GM19328 (cell line): ENCODE data around the gene C3orf80.
"Not testable (repeated sequence)": the region's sequence is repeated elsewhere in the genome, so short reads cannot be mapped to it uniquely, and the experiment has no call there.

Experiments used
- ATAC-seq: cut with Tn5 transposase; IDR thresholded peaks from one replicate; pipeline ENCODE4 v1.9.1; 2021; ENCODE audit warnings: mild to moderate bottlenecking, moderate library complexity; ENCODE audit not compliant: unreplicated experiment

C3orf80 gene

DNA sequence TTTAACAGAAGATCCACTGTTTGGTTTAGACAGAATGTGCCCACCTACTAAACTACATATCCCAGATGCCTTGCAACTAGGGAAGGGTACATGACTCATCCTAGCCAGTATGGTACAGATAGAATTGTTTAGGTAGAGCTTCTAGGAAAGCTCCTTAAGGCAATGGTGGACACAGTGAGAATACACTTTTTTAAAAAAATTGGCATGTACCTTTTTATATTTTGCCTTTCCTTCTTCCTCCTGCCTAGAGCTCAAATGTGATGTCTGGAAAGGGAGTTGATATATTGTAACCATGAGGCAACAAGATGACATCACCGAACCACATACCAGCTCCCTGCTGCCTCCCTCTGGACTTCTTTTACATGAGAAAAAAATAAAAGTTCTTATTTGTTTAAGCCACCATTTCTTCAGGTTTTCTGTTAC lies 14.4 kb upstream of the C3orf80 start:
- no peak for ATAC-seq

DNA sequence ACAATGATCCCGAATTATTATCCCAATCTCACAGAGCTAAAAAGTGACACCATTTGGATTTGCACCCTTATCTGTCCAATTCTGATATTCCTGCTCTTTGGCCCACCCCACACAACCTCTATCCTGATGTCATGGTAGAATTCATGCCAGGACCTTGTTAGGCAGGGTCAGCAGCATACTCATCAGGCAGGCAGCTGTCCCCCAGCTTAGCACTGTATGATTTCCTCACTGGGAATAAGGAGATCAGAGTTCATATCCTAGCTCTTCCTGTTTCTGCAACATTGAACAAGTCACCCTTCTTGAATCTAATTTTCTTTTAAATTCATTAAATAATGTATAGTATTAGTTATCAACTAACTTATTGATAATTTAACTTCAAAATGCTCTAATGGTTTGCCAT lies 12.0 kb upstream of the C3orf80 start:
- no peak for ATAC-seq

DNA sequence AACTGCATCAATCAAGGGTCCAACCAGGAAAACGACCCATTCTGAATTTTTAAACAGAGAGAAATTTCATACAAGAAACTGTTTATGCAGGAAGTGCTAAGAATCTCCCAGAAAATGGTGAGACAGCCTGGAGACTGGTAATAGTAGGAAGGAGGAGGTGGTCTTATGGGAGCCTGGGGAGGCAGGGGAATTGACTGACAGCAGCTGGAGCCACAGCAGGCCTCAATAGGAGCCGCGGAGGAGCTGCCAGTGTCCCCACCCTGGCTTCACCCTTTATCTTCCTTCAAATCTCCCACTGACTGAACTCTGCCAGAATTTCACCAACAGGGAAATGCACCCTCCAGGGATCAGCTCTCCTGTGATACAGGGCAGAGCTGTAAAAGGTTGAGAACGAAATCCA lies 7.5 kb upstream of the C3orf80 start:
- ATAC-seq, result no peak

DNA sequence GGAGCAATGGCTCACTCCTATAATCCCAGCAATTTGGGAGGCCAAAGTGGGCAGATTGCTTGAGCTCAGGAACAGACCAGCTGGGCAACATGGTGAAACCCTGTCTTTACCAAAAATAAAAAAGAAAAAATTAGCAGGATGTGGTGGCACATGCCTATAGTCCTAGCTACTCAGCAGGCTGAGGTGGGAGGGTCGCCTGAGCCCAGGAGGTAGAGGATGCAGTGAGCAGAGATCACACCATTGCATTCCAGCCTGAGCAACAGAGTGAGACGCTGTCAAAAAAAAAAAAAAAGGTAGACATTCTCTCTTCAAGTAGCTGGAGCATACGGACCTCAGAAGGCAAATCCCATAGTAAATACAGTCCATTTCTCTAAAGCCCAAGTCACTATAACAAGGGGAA lies 7.1 kb upstream of the C3orf80 start:
- ATAC-seq, result no peak

DNA sequence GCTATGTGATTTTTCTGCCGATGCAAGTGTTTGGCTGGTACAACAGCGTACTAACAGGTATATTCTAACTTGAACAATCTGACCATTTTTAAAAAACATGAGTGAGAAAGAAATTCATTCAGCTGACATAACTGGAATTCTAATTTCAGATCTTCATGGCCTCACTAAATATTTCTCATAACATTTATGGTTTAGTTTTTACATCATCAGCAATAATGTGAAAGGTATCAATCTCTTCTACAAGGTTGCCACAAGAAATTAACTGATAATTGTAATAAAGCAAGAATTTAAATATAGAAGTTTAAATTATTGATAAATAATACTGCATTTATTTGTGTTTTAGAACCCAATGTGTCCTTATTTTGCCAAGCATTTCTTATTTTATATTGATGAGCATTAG lies 5.2 kb upstream of the C3orf80 start:
- ATAC-seq, result no peak

DNA sequence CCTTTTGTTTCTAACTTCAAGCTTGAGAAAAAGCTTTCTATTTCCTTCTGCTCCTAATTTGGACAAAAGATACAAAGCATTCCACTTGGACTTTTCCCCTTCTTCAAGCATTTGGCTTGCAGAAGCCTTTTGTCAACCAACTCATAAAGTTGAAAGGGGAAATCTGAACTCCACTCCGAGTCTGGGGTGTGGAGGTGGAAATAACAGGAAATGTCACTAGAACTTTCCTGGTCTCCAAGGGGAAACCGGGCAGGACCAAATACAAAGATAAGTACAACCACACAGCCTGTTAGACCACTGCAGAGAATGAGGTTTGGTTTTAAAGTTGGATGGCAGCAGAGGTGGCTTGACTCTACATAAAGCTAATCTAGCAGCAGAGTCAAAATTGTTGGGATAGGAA lies 4.2 kb upstream of the C3orf80 start:
- ATAC-seq, result no peak

DNA sequence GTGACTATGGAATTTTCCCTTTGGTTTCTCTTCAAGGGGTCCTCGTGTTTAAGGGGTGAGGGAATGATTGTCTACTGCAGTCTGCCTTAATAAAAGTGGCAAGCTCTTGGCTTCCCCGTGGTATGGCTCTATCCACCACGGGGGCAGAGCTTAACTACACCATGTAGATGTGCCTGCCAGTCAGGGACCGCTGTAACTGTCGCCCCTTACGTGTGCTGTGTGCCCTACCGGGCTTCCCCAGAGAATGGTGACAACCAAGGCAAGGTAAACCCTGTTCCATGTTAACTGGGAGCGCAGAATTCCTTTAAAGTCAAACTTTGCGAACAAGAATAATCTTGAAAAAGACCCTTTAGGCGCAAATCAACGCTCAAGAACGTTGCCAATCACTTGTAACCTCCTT lies 966 bp upstream of the C3orf80 start:
- ATAC-seq, result no peak

DNA sequence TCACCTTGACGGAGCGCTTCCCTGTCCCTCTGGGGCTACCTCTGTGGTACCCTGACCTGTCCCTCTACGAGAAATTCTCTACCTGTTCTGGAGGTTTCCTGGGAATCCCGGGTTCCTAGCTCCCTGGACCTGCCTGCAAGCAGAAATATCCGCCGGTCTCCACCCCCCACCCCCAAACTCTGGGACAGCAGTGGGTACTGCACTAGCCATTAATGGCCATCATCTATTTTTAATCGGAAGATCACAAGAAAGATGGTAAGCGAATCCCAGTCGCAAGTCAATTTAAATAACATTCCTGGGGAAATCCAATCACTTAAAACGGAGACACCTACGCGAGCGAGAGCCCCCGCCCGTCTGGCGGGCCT lies 429 bp upstream of the C3orf80 start:
- no peak for ATAC-seq

DNA sequence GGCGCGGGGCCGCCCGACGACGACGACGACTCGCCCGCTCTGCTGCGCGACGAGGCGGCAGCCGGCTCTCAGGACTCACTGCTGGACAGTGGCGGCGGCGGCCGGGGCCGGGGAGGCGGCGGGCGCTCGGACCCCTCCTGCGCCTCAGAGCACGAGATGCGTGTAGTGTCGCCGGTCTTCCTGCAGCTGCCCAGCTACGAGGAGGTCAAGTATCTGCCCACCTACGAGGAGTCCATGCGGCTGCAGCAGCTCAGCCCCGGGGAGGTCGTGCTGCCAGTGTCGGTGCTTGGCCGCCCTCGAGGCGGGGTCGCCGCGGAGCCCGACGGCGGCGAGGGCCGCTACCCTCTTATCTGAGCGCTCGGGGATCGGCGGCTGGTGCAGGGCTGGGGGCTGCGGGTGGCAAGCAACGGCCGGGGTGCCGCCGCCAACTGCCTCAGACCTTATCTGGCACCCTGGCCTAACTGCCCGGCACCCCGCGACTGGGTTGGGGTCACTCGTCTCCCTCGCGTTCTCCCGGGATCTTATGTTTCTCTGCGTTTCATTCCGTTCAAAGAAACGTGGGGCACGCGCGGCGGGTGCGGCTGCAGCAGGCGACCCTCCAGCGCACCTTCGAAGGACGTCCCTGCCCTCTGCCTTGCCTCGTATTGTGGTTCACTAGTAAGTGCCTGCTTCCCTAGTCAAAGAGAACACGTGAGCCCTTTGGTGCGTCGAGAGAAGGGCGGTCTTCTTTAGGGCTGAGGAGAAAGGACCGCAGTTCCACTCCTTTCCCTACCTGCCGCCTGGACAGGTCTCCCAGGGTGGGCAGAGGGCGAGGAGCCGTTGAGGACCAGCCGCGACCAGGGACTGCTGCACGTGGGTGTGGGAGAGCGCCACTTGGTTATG lies 1.0 kb downstream of the C3orf80 start:
- peak; percentile 18 for ATAC-seq

DNA sequence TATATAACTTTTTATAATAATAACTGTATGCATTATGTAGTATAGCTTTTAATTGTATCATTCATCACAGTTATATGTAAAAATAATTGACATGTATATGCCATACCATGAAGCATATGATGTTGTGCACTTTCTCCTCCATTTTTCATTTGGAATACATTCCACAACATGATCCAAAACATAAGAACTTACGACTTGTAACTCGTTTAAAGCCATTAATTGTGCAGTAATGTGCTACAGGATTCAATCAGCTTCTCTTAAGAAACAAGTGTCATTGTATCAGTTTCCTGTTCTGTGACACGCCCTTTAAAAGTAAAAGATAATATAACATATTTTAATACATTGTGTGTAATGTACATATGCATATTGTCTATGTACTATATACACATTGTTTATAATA lies 2.2 kb downstream of the C3orf80 start:
- no peak for ATAC-seq

DNA sequence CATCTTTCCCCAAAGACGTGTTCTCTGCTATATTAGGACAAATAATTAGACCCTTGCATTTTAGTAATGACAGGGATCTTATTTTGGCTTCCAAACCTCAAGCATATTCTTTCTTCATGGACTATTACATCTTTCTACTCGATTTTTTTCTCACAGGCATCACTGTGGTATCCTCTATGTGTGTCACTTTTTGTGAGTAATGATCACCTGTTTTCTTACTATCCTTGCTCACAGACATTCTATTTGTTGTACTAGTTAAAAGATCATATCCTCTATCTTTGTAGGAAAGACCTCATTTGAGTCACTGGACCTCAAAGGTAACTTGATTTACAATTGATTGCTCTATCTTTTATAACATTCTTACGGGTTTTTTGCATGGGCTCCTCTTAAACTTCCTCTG lies 6.8 kb downstream of the C3orf80 start:
- ATAC-seq, result no peak

DNA sequence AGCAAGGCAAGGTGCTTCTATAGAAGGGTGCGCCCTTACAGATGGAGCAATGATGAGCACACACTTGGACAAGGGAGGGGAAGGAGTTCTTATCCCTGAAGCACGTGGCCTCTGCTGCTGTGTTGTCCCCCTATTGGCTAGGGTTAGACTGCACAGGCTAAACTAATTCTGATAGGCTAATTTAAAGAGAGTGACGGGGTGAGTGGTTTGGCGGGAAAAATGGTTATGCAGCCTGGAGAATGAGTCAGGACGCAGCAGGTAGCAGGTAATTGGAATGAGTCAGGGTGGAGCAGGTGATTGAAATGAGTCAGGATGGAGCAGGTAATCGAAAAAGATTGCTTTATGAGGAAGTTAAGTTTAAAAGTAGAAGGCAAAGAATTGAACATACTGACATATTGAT lies 15.5 kb downstream of the C3orf80 start:
- ATAC-seq, result not testable (repeated sequence)

DNA sequence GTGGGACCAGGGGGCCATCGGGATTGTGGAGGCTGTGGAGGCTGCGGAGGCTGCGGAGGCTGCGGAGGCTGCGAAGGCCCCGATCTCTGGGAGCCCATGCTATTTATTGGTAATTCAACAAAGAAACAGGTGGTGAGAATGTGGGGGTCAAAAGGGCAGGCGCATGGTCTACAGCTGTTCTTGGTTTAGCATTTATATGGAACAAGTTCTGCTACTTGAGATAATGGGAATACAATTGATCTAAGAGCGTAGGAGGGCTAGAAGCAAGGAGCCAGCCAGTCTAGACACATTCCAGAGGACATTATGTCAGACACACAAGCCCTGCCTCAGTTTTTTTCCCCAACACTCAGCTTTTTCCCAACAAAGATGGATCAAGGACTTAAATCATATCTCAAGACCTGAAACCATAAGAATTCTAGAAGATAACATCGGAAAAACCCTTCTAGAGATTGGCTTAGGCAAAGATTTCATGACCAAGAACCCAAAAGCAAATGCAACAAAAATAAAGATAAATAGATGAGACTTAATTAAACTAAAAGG lies 20.1 kb downstream of the C3orf80 start:
- no peak for ATAC-seq

DNA sequence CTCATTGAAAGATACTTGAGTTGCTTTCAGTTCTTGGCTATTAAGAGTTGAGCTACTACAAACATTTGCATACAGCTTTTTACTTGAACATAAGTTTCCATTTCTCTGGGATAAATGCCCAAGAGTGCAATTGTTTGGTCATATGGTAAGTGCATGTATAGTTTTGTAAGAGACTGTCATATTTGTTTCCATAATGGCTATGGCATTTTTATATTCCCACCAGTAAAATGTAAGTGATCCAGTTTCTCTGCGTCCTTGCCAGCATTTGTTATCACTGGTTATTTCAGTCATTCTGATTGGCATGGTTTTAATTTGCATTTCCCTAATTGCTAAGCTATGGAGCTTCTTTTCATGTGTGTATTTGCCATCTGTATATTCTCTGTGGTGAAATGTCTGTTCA lies 22.5 kb downstream of the C3orf80 start:
- ATAC-seq, result no peak

DNA sequence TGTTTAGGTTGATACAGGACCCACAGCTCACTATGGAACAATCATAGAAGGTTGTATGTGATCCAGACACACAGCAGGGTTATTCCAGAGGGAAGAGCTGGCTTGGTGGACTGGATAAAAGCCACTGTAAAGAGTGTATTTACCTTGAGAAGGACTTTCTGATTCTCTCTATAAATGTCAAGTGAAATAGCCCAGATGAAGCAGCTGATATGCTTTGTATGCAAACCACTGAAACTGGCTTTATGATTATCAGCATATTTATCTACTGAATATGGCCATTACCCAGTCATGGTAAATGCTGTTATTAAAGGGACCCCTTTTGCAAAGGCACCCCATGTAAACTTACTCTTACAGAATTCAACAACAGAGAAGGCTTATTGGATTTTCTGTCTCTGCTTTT lies 28.1 kb downstream of the C3orf80 start:
- ATAC-seq, result no peak

DNA sequence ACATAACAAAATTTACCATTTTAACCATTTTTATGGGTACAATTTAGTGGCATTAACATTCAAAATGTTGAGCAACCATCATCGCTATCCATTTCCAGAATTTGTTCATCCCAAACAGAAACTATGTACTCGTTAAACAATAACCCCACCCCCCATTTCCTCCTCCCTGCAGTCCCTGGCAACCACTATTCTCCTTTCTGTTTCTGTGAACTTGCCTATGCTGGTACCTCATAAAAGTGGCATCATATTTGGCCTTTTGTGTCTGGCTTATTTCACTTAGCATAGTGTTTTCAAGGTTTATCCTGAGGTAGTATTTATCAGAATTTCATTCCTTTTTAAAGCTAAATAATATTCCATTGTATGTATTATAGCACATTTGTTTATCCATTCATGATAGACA lies 32.4 kb downstream of the C3orf80 start:
- no peak for ATAC-seq

DNA sequence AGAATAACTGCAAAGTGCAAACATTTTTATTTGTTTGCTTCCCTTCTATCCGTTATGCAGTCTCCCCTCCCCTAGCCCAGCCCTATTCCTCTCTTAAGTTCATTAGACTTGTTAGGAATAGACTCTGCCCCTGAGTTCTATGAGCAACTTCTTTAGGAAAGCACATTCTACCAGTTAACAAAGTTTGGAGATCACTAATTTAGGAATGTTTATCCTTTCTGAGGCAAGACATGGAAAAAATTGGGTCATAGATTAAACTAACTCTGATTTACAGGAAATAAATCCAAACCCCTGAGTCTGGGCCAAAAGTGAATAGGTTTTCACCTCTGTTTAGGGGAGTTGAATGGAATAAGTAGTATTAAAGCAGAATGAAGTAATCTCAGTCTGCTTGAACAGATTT lies 34.4 kb downstream of the C3orf80 start:
- ATAC-seq, result no peak

DNA sequence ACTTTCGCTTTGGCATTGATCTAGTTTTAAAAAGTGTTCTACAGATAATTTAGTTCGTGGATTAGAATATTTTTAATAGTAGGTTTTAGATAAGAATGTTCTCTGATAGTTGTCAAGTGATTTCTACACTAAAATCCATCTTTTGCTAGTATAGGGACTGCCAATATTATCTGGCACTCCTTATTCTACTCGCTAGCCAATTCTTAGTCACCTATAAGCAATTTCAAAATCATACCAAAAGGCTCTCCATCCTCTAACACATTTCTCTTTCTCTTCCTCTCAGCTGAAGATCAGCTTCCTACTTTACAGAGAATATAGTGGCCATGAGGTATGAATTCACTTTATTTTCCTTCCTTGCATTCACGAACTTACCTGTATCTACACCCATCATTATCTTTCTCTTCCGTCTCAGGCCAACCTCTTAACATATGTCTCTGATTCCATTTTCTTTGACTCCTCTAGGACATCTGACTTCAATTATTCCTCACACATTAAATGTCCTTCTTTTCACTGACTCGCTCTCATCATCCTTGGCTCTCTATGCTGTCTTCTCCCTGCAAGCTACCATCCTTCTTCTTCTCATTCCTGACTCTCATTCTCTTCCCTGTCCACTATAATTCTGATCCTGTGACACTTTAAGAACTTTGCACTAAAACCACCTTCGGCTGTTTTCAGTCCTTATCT lies 35.5 kb downstream of the C3orf80 start:
- no peak for ATAC-seq

DNA sequence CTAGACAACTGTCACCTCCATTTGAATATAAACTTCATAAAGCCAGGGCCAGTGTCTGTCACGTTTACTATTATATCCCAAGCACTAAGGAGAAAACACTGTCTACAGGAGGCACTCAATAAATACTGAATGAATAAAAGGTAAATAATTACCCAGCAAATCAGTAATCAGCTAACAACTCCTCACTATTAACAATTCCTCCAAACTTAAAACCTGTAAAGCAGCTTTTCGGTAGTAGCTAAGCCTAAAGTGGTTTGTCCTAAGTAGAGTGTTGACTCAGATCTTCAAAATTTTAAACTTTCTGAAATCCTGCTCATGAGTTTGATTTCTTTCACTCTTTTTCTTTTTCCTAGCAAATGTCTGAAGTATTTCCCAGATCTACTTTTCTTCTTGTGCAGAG lies 39.9 kb downstream of the C3orf80 start:
- ATAC-seq, result no peak
